Trophoblast cell (in vitro differentiated cells and primary cell): Measurements from ENCODE around the gene EEF1A2.
A peak's percentile ranks its signal among the peaks of the same experiment; 100 is the strongest.

ENCODE experiments used
- DNase-seq, 2 donors: peaks; one replicate each; pipeline ENCODE4 v3.0.0-alpha.2; 2016
- H2AFZ ChIP-seq: 2 replicates; pipeline ENCODE4 v1.6.1; 2013; ENCODE audit warnings: low read length, moderate library complexity, mild to moderate bottlenecking; ENCODE audit not compliant: insufficient read depth, poor library complexity
- H2AK5ac ChIP-seq: 2 replicates; pipeline ENCODE4 v1.6.1; 2013; ENCODE audit warnings: mild to moderate bottlenecking, low read length
- H2BK120ac ChIP-seq: 2 replicates; pipeline ENCODE4 v1.6.1; 2013; ENCODE audit warnings: low read length, mild to moderate bottlenecking, moderate library complexity; ENCODE audit not compliant: insufficient read depth, poor library complexity
- H2BK12ac ChIP-seq: 2 replicates; pipeline ENCODE4 v1.6.1; 2013; ENCODE audit warnings: mild to moderate bottlenecking, low read length, moderate library complexity
- H2BK5ac ChIP-seq: 2 replicates; pipeline ENCODE4 v1.6.1; 2013; ENCODE audit warnings: low read length, low read depth, moderate library complexity, mild to moderate bottlenecking; ENCODE audit not compliant: poor library complexity
- H3K14ac ChIP-seq: 2 replicates; pipeline ENCODE4 v1.6.1; 2013; ENCODE audit warnings: mild to moderate bottlenecking, low read length
- H3K18ac ChIP-seq: 2 replicates; pipeline ENCODE4 v1.6.1; 2013; ENCODE audit warnings: mild to moderate bottlenecking, low read length
- H3K23ac ChIP-seq: 2 replicates; pipeline ENCODE4 v1.6.1; 2013; ENCODE audit warnings: low read length
- H3K27ac ChIP-seq: 2 replicates; pipeline ENCODE4 v1.5.1; 2013; ENCODE audit warnings: low read depth, mild to moderate bottlenecking, inconsistent platforms, low read length, moderate library complexity
- H3K27me3 ChIP-seq: 2 replicates; pipeline ENCODE4 v1.6.1; 2013; ENCODE audit warnings: inconsistent platforms, mild to moderate bottlenecking, low read length, moderate library complexity; ENCODE audit not compliant: insufficient read depth
- H3K36me3 ChIP-seq, 2 experiments: 1 replicate in 1 of 2; 2 replicates in 1 of 2; pipeline ENCODE4 v1.6.1; 2013; ENCODE audit warnings: low read length in 2 of 2, mild to moderate bottlenecking in 2 of 2, moderate library complexity in 1 of 2; ENCODE audit not compliant: insufficient read depth in 2 of 2, control insufficient read depth in 1 of 2
- H3K4ac ChIP-seq: 2 replicates; pipeline ENCODE4 v1.6.1; 2013; ENCODE audit warnings: low read depth, mild to moderate bottlenecking, low read length, moderate library complexity
- H3K4me1 ChIP-seq, 2 experiments: 1 replicate in 1 of 2; 2 replicates in 1 of 2; pipeline ENCODE4 v1.6.1; 2013; ENCODE audit warnings: low read length in 2 of 2, mild to moderate bottlenecking in 2 of 2, moderate library complexity in 1 of 2; ENCODE audit not compliant: insufficient read depth in 2 of 2, control insufficient read depth in 1 of 2
- H3K4me2 ChIP-seq: 2 replicates; pipeline ENCODE4 v1.6.1; 2013; ENCODE audit warnings: inconsistent platforms, mild to moderate bottlenecking, low read length, moderate library complexity
- H3K4me3 ChIP-seq: 2 replicates; pipeline ENCODE4 v1.5.1; 2013; ENCODE audit warnings: mild to moderate bottlenecking, low read depth, low read length, inconsistent platforms
- H3K79me1 ChIP-seq: one replicate; pipeline ENCODE4 v1.6.1; 2013; ENCODE audit warnings: low read length
- H3K79me2 ChIP-seq: 2 replicates; pipeline ENCODE4 v1.6.1; 2013; ENCODE audit warnings: low read length, mild to moderate bottlenecking; ENCODE audit not compliant: control insufficient read depth, insufficient read depth, poor library complexity
- H3K9ac ChIP-seq: 2 replicates; pipeline ENCODE4 v1.6.1; 2013; ENCODE audit warnings: mild to moderate bottlenecking, low read length
- H3K9me3 ChIP-seq: 2 replicates; pipeline ENCODE4 v1.6.1; 2013; ENCODE audit warnings: low read depth, mild to moderate bottlenecking, control low read depth, inconsistent platforms, low read length; ENCODE audit not compliant: insufficient read depth
- H4K12ac ChIP-seq: 2 replicates; pipeline ENCODE4 v1.6.1; 2013; ENCODE audit warnings: low read depth, mild to moderate bottlenecking, low read length, moderate library complexity
- H4K8ac ChIP-seq: 2 replicates; pipeline ENCODE4 v1.6.1; 2013; ENCODE audit warnings: low read depth, mild to moderate bottlenecking, low read length, moderate library complexity
- H4K91ac ChIP-seq: one replicate; pipeline ENCODE4 v1.6.1; 2013; ENCODE audit warnings: low read depth, mild to moderate bottlenecking, low read length, moderate library complexity
- WGBS: extraction: QIAGEN DNeasy Blood & Tissue Kit; methylation state at CpG from one replicate; pipeline ENCODE4 v1.1.7; 2013; ENCODE audit warnings: missing lambda C conversion rate; ENCODE audit not compliant: insufficient read length, insufficient coverage; ENCODE audit errors: extremely low coverage; 5-methylcytosine and 5-hydroxymethylcytosine counted together

The EEF1A2 gene

GRCh38 chr20:63500902-63501817 lies 2.3 kb upstream of the EEF1A2 start:
- Histone ChIP-seq H3K27me3 (no peaks in the 10 kb centered on the region), H3K27ac (no peak overlapping the region), H2AK5ac (no peak overlapping the region), H3K36me3 (no peaks in the 10 kb centered on the region), H3K23ac (no peak overlapping the region), H3K4ac (no peak overlapping the region), H3K9me3 (peaks cover 14% of the 10 kb centered on the region), H3K14ac (no peak overlapping the region), H3K18ac (no peak overlapping the region), H3K4me3 (no peak overlapping the region), H2BK5ac (no peak overlapping the region), H2AFZ (no peak overlapping the region), H2BK12ac (no peak overlapping the region), H2BK120ac (no peak overlapping the region), H3K4me1 (peaks cover 8 to 9% of the 10 kb centered on the region in 2 experiments), H3K79me2 (no peaks in the 10 kb centered on the region), H4K12ac (no peak overlapping the region), H3K79me1 (no peaks in the 10 kb centered on the region), H3K9ac (no peak overlapping the region), H3K4me2 (no peak overlapping the region), H4K8ac (no peak overlapping the region), H4K91ac (no peak overlapping the region)
- DNase-seq: no peak
- WGBS: no CpG with 5 or more reads among the region's 27 CpGs

- Histone ChIP-seq H2AFZ (no peak overlapping the region), H2BK12ac (no peak overlapping the region), H2BK120ac (no peak overlapping the region), H4K91ac (no peak overlapping the region), H3K18ac (no peak overlapping the region), H3K9me3 (peaks cover 9% of the 10 kb centered on the region), H3K36me3 (peaks cover 0 to 2% of the 10 kb centered on the region in 2 experiments), H2BK5ac (no peak overlapping the region), H3K23ac (no peak overlapping the region), H3K14ac (no peak overlapping the region), H3K27ac (no peak overlapping the region), H3K79me1 (no peaks in the 10 kb centered on the region), H3K4me2 (no peak overlapping the region), H4K8ac (no peak overlapping the region), H2AK5ac (no peak overlapping the region), H3K27me3 (no peaks in the 10 kb centered on the region), H3K4me3 (no peak overlapping the region), H3K79me2 (no peaks in the 10 kb centered on the region), H3K4ac (no peak overlapping the region), H4K12ac (no peak overlapping the region), H3K9ac (no peak overlapping the region), H3K4me1 (peaks cover 8 to 9% of the 10 kb centered on the region in 2 experiments)
- no peak for DNase-seq
- no CpG with 5 or more reads among the region's 24 CpGs for WGBS
Observed at GRCh38 chr20:63500151-63500901, 1.4 kb upstream of the EEF1A2 start.

GRCh38 chr20:63499338-63499969 lies 571 bp upstream of the EEF1A2 start:
- H3K79me2 ChIP-seq: no peaks in the 10 kb centered on the region
- no peak overlapping the region for H3K9ac ChIP-seq
- no peak overlapping the region for H2BK5ac ChIP-seq
- H3K23ac ChIP-seq: no peak overlapping the region
- no peak overlapping the region for H3K14ac ChIP-seq
- H2AK5ac ChIP-seq: no peak overlapping the region
- no peak overlapping the region for H4K12ac ChIP-seq
- no peak for DNase-seq
- H2BK12ac ChIP-seq: no peak overlapping the region
- no peak overlapping the region for H2BK120ac ChIP-seq
- no peak overlapping the region for H4K8ac ChIP-seq
- H3K9me3 ChIP-seq: peaks cover 3% of the 10 kb centered on the region
- no peaks in the 10 kb centered on the region for H3K79me1 ChIP-seq
- H3K4me2 ChIP-seq: peak overlapping the region; percentile 54
- no peak overlapping the region for H3K27ac ChIP-seq
- no CpG with 5 or more reads among the region's 48 CpGs for WGBS
- no peak overlapping the region for H4K91ac ChIP-seq
- H3K4me1 ChIP-seq: peaks cover 8 to 9% of the 10 kb centered on the region in 2 experiments
- H3K27me3 ChIP-seq: no peaks in the 10 kb centered on the region
- no peak overlapping the region for H2AFZ ChIP-seq
- H3K4ac ChIP-seq: no peak overlapping the region
- peaks cover 0 to 6% of the 10 kb centered on the region in 2 experiments for H3K36me3 ChIP-seq
- peak overlapping the region; percentile 60 for H3K4me3 ChIP-seq
- no peak overlapping the region for H3K18ac ChIP-seq
